ENCODE results near the gene GLCCI1.

Gene GLCCI1

DNA sequence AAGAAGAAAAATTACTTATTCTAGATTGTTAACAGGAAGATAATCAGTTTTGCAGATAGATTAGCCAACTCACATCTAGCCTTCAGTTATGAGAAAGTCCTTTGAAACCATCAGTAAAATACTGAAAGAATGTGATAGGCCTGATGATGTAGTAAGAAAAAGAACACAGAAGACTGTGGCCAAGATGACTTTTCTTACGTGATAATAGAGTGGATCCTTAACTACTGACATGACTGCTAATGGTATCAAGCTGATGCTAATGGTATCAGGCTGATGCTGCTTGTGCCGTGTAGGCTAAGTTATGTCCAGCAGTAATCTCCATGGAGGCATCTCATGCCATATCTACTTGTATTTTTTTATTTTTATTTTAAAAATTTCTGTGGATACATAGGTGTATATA, 114.2 kb downstream of the GLCCI1 start:
- TF ChIP-seq TCF4 (CRISPR knock-in tag; IDR thresholded peaks at IDR 0.05; ENCODE audit: borderline replicate concordance) (no peak), PPARA (CRISPR knock-in tag; IDR thresholded peaks at IDR 0.05; ENCODE audit: borderline replicate concordance) (no peak), ISL1 (CRISPR knock-in tag; IDR thresholded peaks at IDR 0.05) (no peak), ZNF565 (CRISPR knock-in tag; conservative IDR thresholded peaks at IDR 0.05; ENCODE audit: low read depth) (no peak), RARB (CRISPR knock-in tag; IDR thresholded peaks at IDR 0.05) (no peak), ESRRG (CRISPR knock-in tag; IDR thresholded peaks at IDR 0.05) (no peak)
- ATAC-seq: no peak

DNA sequence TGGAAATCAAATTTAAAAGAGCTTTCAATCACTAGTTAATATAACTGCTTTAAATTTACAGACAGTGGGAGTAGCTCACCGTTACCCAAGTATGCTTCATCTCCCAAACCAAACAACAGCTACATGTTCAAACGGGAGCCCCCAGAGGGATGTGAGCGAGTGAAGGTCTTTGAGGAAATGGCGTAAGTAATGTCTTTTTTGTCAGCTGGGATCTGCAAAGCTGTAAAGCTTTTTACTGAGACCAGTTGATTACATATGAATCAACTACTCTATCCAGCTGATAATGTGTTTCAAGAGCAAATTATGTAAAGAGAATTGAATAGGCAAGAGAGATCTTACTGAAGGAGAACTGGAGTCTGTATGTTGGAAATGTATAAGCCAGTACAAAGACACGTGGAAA, 116.2 kb downstream of the GLCCI1 start:
- no peak for ATAC-seq

DNA sequence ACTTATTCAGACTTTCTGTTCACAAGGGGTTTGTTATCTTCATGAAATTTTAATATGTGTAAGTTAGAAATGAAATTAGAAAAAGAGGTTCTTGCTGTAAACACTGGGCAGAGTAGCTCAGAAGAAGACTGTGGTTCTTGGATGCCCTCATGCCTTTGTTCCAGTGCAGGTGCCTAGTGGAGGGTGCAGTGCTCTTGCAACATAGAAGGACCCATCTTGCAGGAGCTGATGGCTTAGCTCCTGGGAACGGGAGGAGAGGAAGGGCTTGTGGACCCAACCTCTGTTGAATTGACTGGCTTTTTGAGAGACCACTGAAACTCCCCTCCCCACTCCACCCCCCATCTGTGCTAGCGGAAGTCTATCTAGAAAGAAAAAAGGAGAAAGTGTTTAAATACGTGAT, 116.8 kb downstream of the GLCCI1 start:
- TF ChIP-seq OSR1 (CRISPR knock-in tag; IDR thresholded peaks at IDR 0.05): no peak
- TF ChIP-seq ISL1 (CRISPR knock-in tag; IDR thresholded peaks at IDR 0.05): no peak
- TF ChIP-seq, protein P1, sequence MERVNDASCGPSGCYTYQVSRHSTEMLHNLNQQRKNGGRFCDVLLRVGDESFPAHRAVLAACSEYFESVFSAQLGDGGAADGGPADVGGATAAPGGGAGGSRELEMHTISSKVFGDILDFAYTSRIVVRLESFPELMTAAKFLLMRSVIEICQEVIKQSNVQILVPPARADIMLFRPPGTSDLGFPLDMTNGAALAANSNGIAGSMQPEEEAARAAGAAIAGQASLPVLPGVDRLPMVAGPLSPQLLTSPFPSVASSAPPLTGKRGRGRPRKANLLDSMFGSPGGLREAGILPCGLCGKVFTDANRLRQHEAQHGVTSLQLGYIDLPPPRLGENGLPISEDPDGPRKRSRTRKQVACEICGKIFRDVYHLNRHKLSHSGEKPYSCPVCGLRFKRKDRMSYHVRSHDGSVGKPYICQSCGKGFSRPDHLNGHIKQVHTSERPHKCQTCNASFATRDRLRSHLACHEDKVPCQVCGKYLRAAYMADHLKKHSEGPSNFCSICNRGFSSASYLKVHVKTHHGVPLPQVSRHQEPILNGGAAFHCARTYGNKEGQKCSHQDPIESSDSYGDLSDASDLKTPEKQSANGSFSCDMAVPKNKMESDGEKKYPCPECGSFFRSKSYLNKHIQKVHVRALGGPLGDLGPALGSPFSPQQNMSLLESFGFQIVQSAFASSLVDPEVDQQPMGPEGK (CRISPR knock-in tag; IDR thresholded peaks at IDR 0.05; ENCODE audit: borderline replicate concordance): no peak
- TF ChIP-seq TCF4 (CRISPR knock-in tag; IDR thresholded peaks at IDR 0.05; ENCODE audit: borderline replicate concordance): no peak
- TF ChIP-seq PPARA (CRISPR knock-in tag; IDR thresholded peaks at IDR 0.05; ENCODE audit: borderline replicate concordance): no peak
- TF ChIP-seq RARB (CRISPR knock-in tag; IDR thresholded peaks at IDR 0.05): no peak
- no peak for TF ChIP-seq GLIS3 (CRISPR knock-in tag; IDR thresholded peaks at IDR 0.05)
- no peak for TF ChIP-seq CSDC2 (CRISPR knock-in tag; IDR thresholded peaks at IDR 0.05)
- TF ChIP-seq, protein P2, sequence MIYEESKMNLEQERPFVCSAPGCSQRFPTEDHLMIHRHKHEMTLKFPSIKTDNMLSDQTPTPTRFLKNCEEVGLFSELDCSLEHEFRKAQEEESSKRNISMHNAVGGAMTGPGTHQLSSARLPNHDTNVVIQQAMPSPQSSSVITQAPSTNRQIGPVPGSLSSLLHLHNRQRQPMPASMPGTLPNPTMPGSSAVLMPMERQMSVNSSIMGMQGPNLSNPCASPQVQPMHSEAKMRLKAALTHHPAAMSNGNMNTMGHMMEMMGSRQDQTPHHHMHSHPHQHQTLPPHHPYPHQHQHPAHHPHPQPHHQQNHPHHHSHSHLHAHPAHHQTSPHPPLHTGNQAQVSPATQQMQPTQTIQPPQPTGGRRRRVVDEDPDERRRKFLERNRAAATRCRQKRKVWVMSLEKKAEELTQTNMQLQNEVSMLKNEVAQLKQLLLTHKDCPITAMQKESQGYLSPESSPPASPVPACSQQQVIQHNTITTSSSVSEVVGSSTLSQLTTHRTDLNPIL (CRISPR knock-in tag; IDR thresholded peaks at IDR 0.05; ENCODE audit: low read depth): no peak
- TF ChIP-seq TOX (CRISPR knock-in tag; IDR thresholded peaks at IDR 0.05; ENCODE audit: borderline replicate concordance): no peak
- TF ChIP-seq, protein P3, sequence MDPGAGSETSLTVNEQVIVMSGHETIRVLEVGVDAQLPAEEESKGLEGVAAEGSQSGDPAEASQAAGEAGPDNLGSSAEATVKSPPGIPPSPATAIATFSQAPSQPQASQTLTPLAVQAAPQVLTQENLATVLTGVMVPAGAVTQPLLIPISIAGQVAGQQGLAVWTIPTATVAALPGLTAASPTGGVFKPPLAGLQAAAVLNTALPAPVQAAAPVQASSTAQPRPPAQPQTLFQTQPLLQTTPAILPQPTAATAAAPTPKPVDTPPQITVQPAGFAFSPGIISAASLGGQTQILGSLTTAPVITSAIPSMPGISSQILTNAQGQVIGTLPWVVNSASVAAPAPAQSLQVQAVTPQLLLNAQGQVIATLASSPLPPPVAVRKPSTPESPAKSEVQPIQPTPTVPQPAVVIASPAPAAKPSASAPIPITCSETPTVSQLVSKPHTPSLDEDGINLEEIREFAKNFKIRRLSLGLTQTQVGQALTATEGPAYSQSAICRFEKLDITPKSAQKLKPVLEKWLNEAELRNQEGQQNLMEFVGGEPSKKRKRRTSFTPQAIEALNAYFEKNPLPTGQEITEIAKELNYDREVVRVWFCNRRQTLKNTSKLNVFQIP (CRISPR knock-in tag; IDR thresholded peaks at IDR 0.05; ENCODE audit: borderline replicate concordance, low read depth): no peak
- TF ChIP-seq ZC3H10 (CRISPR knock-in tag; IDR thresholded peaks at IDR 0.05): no peak
- TF ChIP-seq ESRRG (CRISPR knock-in tag; IDR thresholded peaks at IDR 0.05): no peak
- no peak for TF ChIP-seq ZFP3 (CRISPR knock-in tag; IDR thresholded peaks at IDR 0.05)
- no peak for TF ChIP-seq ZNF70 (CRISPR knock-in tag; IDR thresholded peaks at IDR 0.05)
- ATAC-seq: no peak

More for the DNA sequence above, 116.2 kb downstream of the GLCCI1 start:
- TF ChIP-seq, protein P1 (CRISPR knock-in tag; IDR thresholded peaks at IDR 0.05; ENCODE audit: borderline replicate concordance): no peak
- no peak for TF ChIP-seq ZNF8 (CRISPR knock-in tag; IDR thresholded peaks at IDR 0.05)
- TF ChIP-seq OSR1 (CRISPR knock-in tag; IDR thresholded peaks at IDR 0.05): no peak
- TF ChIP-seq ISL1 (CRISPR knock-in tag; IDR thresholded peaks at IDR 0.05): no peak
- TF ChIP-seq RARB (CRISPR knock-in tag; IDR thresholded peaks at IDR 0.05): no peak
- no peak for TF ChIP-seq ZC3H10 (CRISPR knock-in tag; IDR thresholded peaks at IDR 0.05)
- TF ChIP-seq, protein P4, sequence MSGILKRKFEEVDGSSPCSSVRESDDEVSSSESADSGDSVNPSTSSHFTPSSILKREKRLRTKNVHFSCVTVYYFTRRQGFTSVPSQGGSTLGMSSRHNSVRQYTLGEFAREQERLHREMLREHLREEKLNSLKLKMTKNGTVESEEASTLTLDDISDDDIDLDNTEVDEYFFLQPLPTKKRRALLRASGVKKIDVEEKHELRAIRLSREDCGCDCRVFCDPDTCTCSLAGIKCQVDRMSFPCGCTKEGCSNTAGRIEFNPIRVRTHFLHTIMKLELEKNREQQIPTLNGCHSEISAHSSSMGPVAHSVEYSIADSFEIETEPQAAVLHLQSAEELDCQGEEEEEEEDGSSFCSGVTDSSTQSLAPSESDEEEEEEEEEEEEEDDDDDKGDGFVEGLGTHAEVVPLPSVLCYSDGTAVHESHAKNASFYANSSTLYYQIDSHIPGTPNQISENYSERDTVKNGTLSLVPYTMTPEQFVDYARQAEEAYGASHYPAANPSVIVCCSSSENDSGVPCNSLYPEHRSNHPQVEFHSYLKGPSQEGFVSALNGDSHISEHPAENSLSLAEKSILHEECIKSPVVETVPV (CRISPR knock-in tag; IDR thresholded peaks at IDR 0.05): no peak
- TF ChIP-seq GLIS3 (CRISPR knock-in tag; IDR thresholded peaks at IDR 0.05): no peak
- TF ChIP-seq ZFP3 (CRISPR knock-in tag; IDR thresholded peaks at IDR 0.05): no peak
- TF ChIP-seq, protein P3 (CRISPR knock-in tag; IDR thresholded peaks at IDR 0.05; ENCODE audit: borderline replicate concordance, low read depth): no peak
- TF ChIP-seq ZFP30 (CRISPR knock-in tag; IDR thresholded peaks at IDR 0.05): no peak
- no peak for TF ChIP-seq CSDC2 (CRISPR knock-in tag; IDR thresholded peaks at IDR 0.05)
- TF ChIP-seq PPARA (CRISPR knock-in tag; IDR thresholded peaks at IDR 0.05; ENCODE audit: borderline replicate concordance): no peak

Data from SK-N-SH treated with all-trans-retinoic acid at 6 μM for 48 hours (cell line).